K562 (cell line): ENCODE data around the gene ATP6V1G2. TPM values are rescaled to one million over a fixed set of nuclear protein-coding genes. Genes with fewer than 3 reads are reported as not detected.

ENCODE experiments used
- ATF7 ChIP-seq: fragments of 450-650 bp; IDR thresholded peaks from 2 replicates; pipeline ENCODE4 v1.7.1; 2014; ENCODE audit warnings: mild to moderate bottlenecking, moderate library complexity
- HMBOX1 ChIP-seq: sonication (generic); IDR thresholded peaks from 2 replicates; pipeline ENCODE4 v1.6.1; 2016
- HNRNPUL1 ChIP-seq: fragments of 200-400 bp; formaldehyde crosslinking; IDR thresholded peaks from 2 replicates; pipeline ENCODE4 v1.6.1; 2017; ENCODE audit warnings: low read length
- NR4A1 ChIP-seq, 2 experiments: fragments of 250-450 bp in 1 of 2; fragments of 450-650 bp in 1 of 2; sonication (Bioruptor Pico) in 1 of 2; IDR thresholded peaks; 2 replicates each; pipeline versions ENCODE4 v1.4.0 to v1.6.1; 2016 to 2020; ENCODE audit warnings: mild to moderate bottlenecking in 2 of 2, missing compliant biosample characterization in 1 of 2, missing genetic modification characterization in 1 of 2, moderate library complexity in 1 of 2
- RREB1 ChIP-seq: fragments of 250-450 bp; sonication (Bioruptor Pico); IDR thresholded peaks from 2 replicates; pipeline ENCODE4 v1.4.0; 2020
- SIN3B ChIP-seq: fragments of 450-650 bp; IDR thresholded peaks from 2 replicates; pipeline ENCODE4 v1.6.1; 2017; ENCODE audit warnings: low read depth, mild to moderate bottlenecking, moderate library complexity
- YY1 ChIP-seq, 3 experiments: IDR thresholded peaks; 2 replicates each; pipeline ENCODE4 v1.6.1; 2011; ENCODE audit warnings: low read length in 2 of 3, mild to moderate bottlenecking in 2 of 3, moderate library complexity in 2 of 3, borderline replicate concordance in 1 of 3, control low read depth in 1 of 3, low read depth in 1 of 3; ENCODE audit not compliant: insufficient read depth in 3 of 3, insufficient replicate concordance in 2 of 3, control insufficient read depth in 1 of 3, insufficient read length in 1 of 3; ENCODE audit errors: extremely low read depth in 1 of 3
- ZEB2 ChIP-seq: fragments of 450-650 bp; IDR thresholded peaks from 2 replicates; pipeline ENCODE4 v1.6.1; 2016
- ZFP1 ChIP-seq: fragments of 450-650 bp; formaldehyde crosslinking; IDR thresholded peaks from 2 replicates; pipeline ENCODE4 v1.4.0; 2020; ENCODE audit warnings: mild to moderate bottlenecking, mixed read lengths
- ZNF143 ChIP-seq: sonication (generic); formaldehyde crosslinking; IDR thresholded peaks from 2 replicates; pipeline ENCODE4 v1.9.0; 2022; ENCODE audit warnings: mild to moderate bottlenecking, missing genetic modification reagents
- ZNF518B ChIP-seq: fragments of 250-450 bp; sonication (Bioruptor Pico); IDR thresholded peaks from 2 replicates; pipeline ENCODE4 v1.5.0; 2021; ENCODE audit warnings: mild to moderate bottlenecking, moderate library complexity
- polyA plus RNA-seq, 8 experiments: library from polyadenylated mRNA; depleted of rRNA in 4 of 8; stranded (reverse) in 5 of 8; unstranded in 3 of 8; fragments of >200 nt; fragmentation: Nextera tagmentation in 2 of 8; fragmentation: Illumina TruSeq in 1 of 8; extraction: Ambion mirVana in 2 of 8; extraction: Trizol in 1 of 8; gene quantifications; 2 replicates each; pipeline versions ENCODE4 v1.2.1 to v1.2.3, GENCODE V29; 2011 to 2014; ENCODE audit warnings: inconsistent platforms in 1 of 8, missing spikeins in 1 of 8
- total RNA-seq, 7 experiments: library from RNA; depleted of rRNA in 6 of 7; stranded (reverse); fragments of >200 nt in 6 of 7; fragmentation: Illumina TruSeq in 2 of 7; extraction: Trizol in 2 of 7; gene quantifications; 2 replicates each; pipeline versions ENCODE4 v1.2.1 to v1.2.3, GENCODE V29; 2011 to 2021; ENCODE audit warnings: low replicate concordance in 1 of 7

Gene ATP6V1G2
- total and polyA plus RNA-seq, 9 of the 15 experiments (the other 6 are each of a cell fraction or from before 2014, with no cell fraction given): 0.14 to 1.5 (median 0.33) TPM

GRCh38 chr6:31546339-31546957 lies at the start of gene ATP6V1G2 (continued):
- TF ChIP-seq ZNF518B (CRISPR knock-in tag): no peak
- TF ChIP-seq ZNF143: peak; percentile 34; the same call in 1 of the 2 replicates
- peak; percentile 30; the same call in 1 of the 2 replicates for TF ChIP-seq ATF7
- TF ChIP-seq HMBOX1: peak; percentile 79; the same call in 1 of the 2 replicates
- 0 out of 2 replicates have a peak, but pooled peaks have one; percentile 26 for TF ChIP-seq SIN3B
- TF ChIP-seq NR4A1 (CRISPR knock-in tag; IDR thresholded peaks at IDR 0.05): no peak
- TF ChIP-seq NR4A1 (tag; IDR thresholded peaks at IDR 0.05): 0 out of 2 replicates have a peak, but pooled peaks have one; percentile 15
- peak; percentile 88 for TF ChIP-seq ZEB2
- TF ChIP-seq YY1 (IDR thresholded peaks at IDR 0.05; ENCODE audit: borderline replicate concordance in 1 of 3, control insufficient read depth in 1 of 3, extremely low read depth in 1 of 3, insufficient read depth in 3 of 3, insufficient read length in 1 of 3, insufficient replicate concordance in 2 of 3, low read depth in 1 of 3, low read length in 2 of 3): peak in 2 of 3 experiments; percentile 46 to 54
- no peak for TF ChIP-seq ZFP1 (CRISPR knock-in tag)
- TF ChIP-seq HNRNPUL1: no peak
- peak; percentile 97 for TF ChIP-seq RREB1 (CRISPR knock-in tag)
